B cell (primary cell): Measurements from ENCODE around the gene RMND1. TPM values are rescaled to one million over a fixed set of nuclear protein-coding genes. Genes with fewer than 3 reads are reported as not detected.

ENCODE experiments used
- ATAC-seq: fragments of 200-7000 bp; cut with Tn5 transposase; one replicate; pipeline ENCODE4 v1.10.0; 2021; ENCODE audit warnings: low read depth, mild to moderate bottlenecking, moderate number of reproducible peaks, moderate library complexity
- CTCF ChIA-PET: fragments of 350-600 bp; sonication (Branson Sonifier 250); formaldehyde crosslinking; loops from one replicate; lab custom pipeline; 2021; ENCODE audit warnings: antibody characterized with exemption, inconsistent platforms; lab: Charles Lee
- POLR2A ChIA-PET: fragments of 350-600 bp; sonication (Branson Sonifier 250); formaldehyde crosslinking; loops from one replicate; lab custom pipeline; 2021; ENCODE audit warnings: antibody characterized with exemption; lab: Charles Lee
- DNase-seq: peaks from one replicate; pipeline ENCODE4 v3.0.0; 2013
- H2AFZ ChIP-seq: 2 replicates; pipeline ENCODE4 v1.6.1; 2012; ENCODE audit warnings: mild to moderate bottlenecking, low read depth, low read length; ENCODE audit not compliant: insufficient read depth, poor library complexity, severe bottlenecking
- H3K27ac ChIP-seq, 2 donors: 1 replicate in 1 of 2; 2 replicates in 1 of 2; pipeline ENCODE4 v1.5.1; 2012 to 2013; ENCODE audit warnings: low read length in 2 of 2, mild to moderate bottlenecking in 2 of 2, moderate library complexity in 1 of 2
- H3K27me3 ChIP-seq, 4 experiments: fragments of 200-600 bp in 1 of 4; sonication (generic) in 1 of 4; replicated peaks in 1 of 4; 1 replicate in 2 of 4; 2 replicates in 2 of 4; pipeline versions ENCODE4 v1.6.1 to v1.7.0; 2013 to 2016; ENCODE audit warnings: low read length in 3 of 4, mild to moderate bottlenecking in 2 of 4, mixed read lengths in 1 of 4, moderate library complexity in 1 of 4; ENCODE audit not compliant: insufficient read depth in 4 of 4, control insufficient read depth in 3 of 4; ENCODE audit errors: control extremely low read depth in 1 of 4
- H3K36me3 ChIP-seq, 2 experiments: replicated peaks in 1 of 2; 1 replicate in 1 of 2; 2 replicates in 1 of 2; pipeline versions ENCODE4 v1.6.1 to v1.7.1; 2013; ENCODE audit warnings: low read length in 1 of 2; ENCODE audit not compliant: insufficient read depth in 2 of 2, control insufficient read depth in 1 of 2; ENCODE audit errors: control extremely low read depth in 1 of 2, extremely low read depth in 1 of 2
- H3K4me1 ChIP-seq, 2 donors: fragments of 200-600 bp in 1 of 2; sonication (generic) in 1 of 2; 1 replicate in 1 of 2; 2 replicates in 1 of 2; pipeline versions ENCODE4 v1.5.1 to v1.6.1; 2013 to 2017; ENCODE audit warnings: low read length in 2 of 2; ENCODE audit not compliant: control insufficient read depth in 2 of 2, insufficient read depth in 2 of 2
- H3K4me2 ChIP-seq: replicated peaks from 2 replicates; pipeline ENCODE3; 2012; ENCODE audit warnings: mild to moderate bottlenecking, low read depth, low read length; ENCODE audit not compliant: poor library complexity, severe bottlenecking
- H3K4me3 ChIP-seq, 5 experiments: fragments of 200-600 bp in 1 of 5; sonication (generic) in 1 of 5; 1 replicate in 3 of 5; 2 replicates in 2 of 5; pipeline versions ENCODE4 v1.5.1 to v1.7.0; 2011 to 2016; ENCODE audit warnings: low read length in 4 of 5, mild to moderate bottlenecking in 4 of 5, low read depth in 2 of 5, control low read depth in 1 of 5, moderate library complexity in 1 of 5; ENCODE audit not compliant: insufficient read depth in 1 of 5; ENCODE audit errors: control extremely low read depth in 1 of 5, extremely low read depth in 1 of 5
- H3K79me2 ChIP-seq: fragments of 200-600 bp; sonication (generic); one replicate; pipeline ENCODE4 v1.6.0; 2016; ENCODE audit warnings: low read length; ENCODE audit not compliant: control insufficient read depth, insufficient read depth
- H3K9ac ChIP-seq: fragments of 200-600 bp; sonication (generic); 2 replicates; pipeline ENCODE4 v1.6.1; 2017; ENCODE audit warnings: mild to moderate bottlenecking, low read length, moderate library complexity
- H3K9me3 ChIP-seq, 3 donors: one replicate each; pipeline versions ENCODE4 v1.6.1 to v1.7.1; 2013; ENCODE audit warnings: low read length in 2 of 3; ENCODE audit not compliant: control insufficient read depth in 2 of 3, insufficient read depth in 1 of 3; ENCODE audit errors: control extremely low read depth in 1 of 3
- H4K20me1 ChIP-seq: 2 replicates; pipeline ENCODE4 v1.6.0; 2012; ENCODE audit warnings: mild to moderate bottlenecking, low read length; ENCODE audit not compliant: insufficient read depth, control insufficient read depth, poor library complexity, severe bottlenecking
- H3K27ac Mint-ChIP-seq: one replicate; pipeline ENCODE4 v1.8.0; 2021; ENCODE audit warnings: mixed read lengths
- H3K27me3 Mint-ChIP-seq: one replicate; pipeline ENCODE4 v1.8.0; 2021; ENCODE audit warnings: mixed read lengths
- H3K4me1 Mint-ChIP-seq: one replicate; pipeline ENCODE4 v1.8.0; 2021; ENCODE audit warnings: mixed read lengths
- H3K4me3 Mint-ChIP-seq: one replicate; pipeline ENCODE4 v1.8.0; 2021; ENCODE audit warnings: mixed read lengths
- H3K9me3 Mint-ChIP-seq: one replicate; pipeline ENCODE4 v1.8.0; 2022; ENCODE audit warnings: mixed read lengths; ENCODE audit not compliant: insufficient read depth
- EZH2 ChIP-seq: IDR thresholded peaks from 2 replicates; pipeline ENCODE4 v1.6.1; 2012; ENCODE audit warnings: borderline replicate concordance, low read depth, mild to moderate bottlenecking, moderate library complexity, low read length; ENCODE audit not compliant: insufficient read depth, poor library complexity, severe bottlenecking
- WGBS: methylation state at CpG from one replicate; pipeline ENCODE4 v1.1.5; 2013; ENCODE audit warnings: missing lambda C conversion rate; ENCODE audit not compliant: insufficient coverage; 5-methylcytosine and 5-hydroxymethylcytosine counted together
- intact Hi-C: fragments of 100-400 bp; cut with micrococcal nuclease; formaldehyde crosslinking; loops from one replicate; pipeline ENCODE4 v1.10.0; 2022
- polyA plus RNA-seq: library from polyadenylated mRNA; depleted of rRNA; stranded (reverse); fragments of >200 nt; gene quantifications from 2 replicates; pipeline ENCODE4 v1.2.3, GENCODE V29; 2012
- total RNA-seq, 2 donors: library from RNA; stranded (reverse); fragments of 120-200 nt in 1 of 2; gene quantifications; 1 replicate in 1 of 2; 2 replicates in 1 of 2; pipeline versions ENCODE4 v1.2.3 to v1.2.4, GENCODE V29; 2013 to 2022
- TF ChIP-seq, protein P1 (sequence below): fragments of 200-600 bp; IDR thresholded peaks from one replicate; pipeline ENCODE4 v1.8.0; 2022; ENCODE audit warnings: antibody characterized with exemption, mild to moderate bottlenecking

The RMND1 gene
- total and polyA plus RNA-seq, 2 donors (not counting 1 experiment from before 2014, with no cell fraction given) = 4.3 to 15.7 TPM

DNA sequence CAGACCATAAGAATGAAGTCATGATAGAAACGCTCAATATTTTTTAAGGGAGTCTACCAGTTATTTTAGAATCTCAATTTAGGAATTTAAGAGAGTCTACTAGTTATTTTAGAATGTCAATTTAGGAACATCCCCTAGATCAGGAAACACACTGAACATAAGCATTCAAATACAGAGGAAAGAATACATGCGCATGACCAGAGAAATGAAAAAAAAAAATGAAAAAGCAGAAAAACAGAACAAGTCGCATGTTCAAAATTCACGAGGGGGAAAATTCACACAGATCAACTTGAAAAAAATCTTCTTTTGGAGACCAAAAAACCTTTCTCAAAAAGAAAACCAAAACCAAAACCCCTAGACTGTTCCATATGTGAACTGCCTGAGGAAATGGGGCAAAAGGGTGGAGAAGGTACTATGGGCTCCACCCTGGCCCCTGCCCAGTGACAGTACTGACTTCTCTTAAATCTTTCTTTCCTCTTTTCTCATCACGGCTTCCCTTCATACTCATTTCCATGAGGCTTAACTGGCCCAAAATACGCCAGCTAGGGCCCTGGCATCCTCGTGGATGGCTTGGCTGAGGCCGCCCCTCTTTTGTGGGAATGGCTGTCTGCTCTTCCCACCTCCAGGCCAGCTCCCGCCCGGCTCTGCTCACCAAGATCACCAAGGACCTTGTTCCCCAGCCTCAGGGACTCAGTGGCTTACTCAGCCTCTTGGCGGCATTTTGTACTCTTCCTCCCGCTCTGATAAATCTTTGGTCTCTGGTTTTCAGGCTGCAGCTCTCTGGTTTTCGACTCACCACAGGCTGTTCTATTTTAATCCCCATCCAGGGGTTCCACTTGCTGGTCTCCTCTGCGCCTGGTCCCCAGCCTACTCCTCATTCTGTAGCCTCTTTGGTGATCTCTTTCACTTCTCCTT is 71.7 kb downstream of the RMND1 start:
- ChIA-PET POLR2A (interaction anchor here (0.7 kb wide), 1 partner anchor 8 kb away, joined by 3 read pairs; no protein-coding TSS in a partner anchor), CTCF (interaction anchor here (0.6 kb wide), 1 partner anchor 97 kb away, joined by 3 read pairs; no protein-coding TSS in a partner anchor)
- Mint-ChIP-seq H3K27me3 (no peaks in the 10 kb centered on the region), H3K9me3 (no peaks in the 10 kb centered on the region), H3K4me3 (peak overlapping the region; percentile 68), H3K27ac (peak overlapping the region; percentile 84), H3K4me1 (peaks cover 63% of the 10 kb centered on the region)
- 55% methylated on average over 12 of the region's 14 CpGs for WGBS
- intact Hi-C loops = loop anchor here (1.0 kb wide), 1 partner anchor 10 kb away; no protein-coding TSS in a partner anchor
- Histone ChIP-seq H3K9ac (peak overlapping the region; percentile 30), H2AFZ (peak overlapping the region; percentile 39), H3K4me3 (peak overlapping the region in 4 of 5 experiments; percentile 11 to 34 (median 24)), H3K36me3 (peaks cover 0 to 7% of the 10 kb centered on the region in 2 experiments), H3K4me2 (peak overlapping the region; percentile 60), H3K4me1 (peaks cover 43 to 46% of the 10 kb centered on the region in 2 donors), H3K9me3 (no peaks in the 10 kb centered on the region), H3K27me3 (no peaks in the 10 kb centered on the region), H3K79me2 (peaks cover 97% of the 10 kb centered on the region), H4K20me1 (peaks cover 19% of the 10 kb centered on the region), H3K27ac (peak overlapping the region; percentile 58 to 66)
- TF ChIP-seq, protein P1, sequence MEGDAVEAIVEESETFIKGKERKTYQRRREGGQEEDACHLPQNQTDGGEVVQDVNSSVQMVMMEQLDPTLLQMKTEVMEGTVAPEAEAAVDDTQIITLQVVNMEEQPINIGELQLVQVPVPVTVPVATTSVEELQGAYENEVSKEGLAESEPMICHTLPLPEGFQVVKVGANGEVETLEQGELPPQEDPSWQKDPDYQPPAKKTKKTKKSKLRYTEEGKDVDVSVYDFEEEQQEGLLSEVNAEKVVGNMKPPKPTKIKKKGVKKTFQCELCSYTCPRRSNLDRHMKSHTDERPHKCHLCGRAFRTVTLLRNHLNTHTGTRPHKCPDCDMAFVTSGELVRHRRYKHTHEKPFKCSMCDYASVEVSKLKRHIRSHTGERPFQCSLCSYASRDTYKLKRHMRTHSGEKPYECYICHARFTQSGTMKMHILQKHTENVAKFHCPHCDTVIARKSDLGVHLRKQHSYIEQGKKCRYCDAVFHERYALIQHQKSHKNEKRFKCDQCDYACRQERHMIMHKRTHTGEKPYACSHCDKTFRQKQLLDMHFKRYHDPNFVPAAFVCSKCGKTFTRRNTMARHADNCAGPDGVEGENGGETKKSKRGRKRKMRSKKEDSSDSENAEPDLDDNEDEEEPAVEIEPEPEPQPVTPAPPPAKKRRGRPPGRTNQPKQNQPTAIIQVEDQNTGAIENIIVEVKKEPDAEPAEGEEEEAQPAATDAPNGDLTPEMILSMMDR = no peak
- TF ChIP-seq EZH2 = no peak
- peak; percentile 76 for ATAC-seq
- DNase-seq = peak; percentile 50
